PC-9 (cell line): ENCODE measurements around the gene PDE1C. TPM values are rescaled to one million over a fixed set of nuclear protein-coding genes. Genes with fewer than 3 reads are reported as not detected.

Source experiments
- BruUV-seq: library from RNA; stranded (reverse); fragments of 400-500 nt; replicated peaks from 2 replicates; lab custom pipeline; 2021; lab: Mats Ljungman, UMichigan
- CTCF ChIA-PET: fragments of 300-600 bp; sonication (Branson Sonifier 250); formaldehyde crosslinking; loops from one replicate; lab custom pipeline; 2022; ENCODE audit warnings: antibody characterized with exemption; lab: Charles Lee
- POLR2A ChIA-PET: fragments of 300-600 bp; sonication (Branson Sonifier 250); formaldehyde crosslinking; loops from one replicate; lab custom pipeline; 2022; ENCODE audit warnings: antibody characterized with exemption; ENCODE audit not compliant: unreplicated experiment; lab: Charles Lee
- DNase-seq, 2 experiments: peaks; one replicate each; pipeline versions ENCODE4 v3.0.0 to v3.0.0-alpha.2; 2015 to 2022; ENCODE audit warnings: mixed read lengths in 1 of 2
- H2AFZ ChIP-seq: fragments of 200-600 bp; sonication (generic); 2 replicates; pipeline ENCODE4 v1.8.1; 2017; ENCODE audit warnings: antibody characterized with exemption
- H3F3A ChIP-seq: fragments of 200-600 bp; sonication (generic); 2 replicates; pipeline ENCODE4 v1.8.1; 2017; ENCODE audit warnings: antibody characterized with exemption, mild to moderate bottlenecking, low read depth; ENCODE audit not compliant: insufficient read depth
- H3K27ac ChIP-seq: fragments of 200-600 bp; sonication (generic); 2 replicates; pipeline ENCODE4 v1.6.1; 2016; ENCODE audit warnings: mixed run types
- H3K27me3 ChIP-seq: fragments of 200-600 bp; sonication (generic); 2 replicates; pipeline ENCODE4 v1.6.1; 2016; ENCODE audit warnings: low read depth, mixed run types; ENCODE audit not compliant: insufficient read depth
- H3K36me3 ChIP-seq: fragments of 200-600 bp; sonication (generic); 2 replicates; pipeline ENCODE4 v1.6.1; 2016; ENCODE audit warnings: low read depth, mixed run types
- H3K4me1 ChIP-seq: fragments of 200-600 bp; sonication (generic); replicated peaks from 2 replicates; pipeline ENCODE4 v1.6.1; 2016; ENCODE audit warnings: mixed run types; ENCODE audit not compliant: insufficient read depth
- H3K4me2 ChIP-seq: fragments of 200-600 bp; sonication (generic); 2 replicates; pipeline ENCODE4 v1.6.1; 2017; ENCODE audit warnings: mixed run types
- H3K4me3 ChIP-seq: fragments of 200-600 bp; sonication (generic); 2 replicates; pipeline ENCODE4 v1.6.1; 2016; ENCODE audit warnings: mixed run types
- H3K79me2 ChIP-seq: fragments of 200-600 bp; sonication (generic); 2 replicates; pipeline ENCODE4 v1.6.1; 2017; ENCODE audit warnings: low read depth, mixed run types
- H3K9me2 ChIP-seq: fragments of 200-600 bp; sonication (generic); 2 replicates; pipeline ENCODE4 v1.8.1; 2017; ENCODE audit warnings: mild to moderate bottlenecking; ENCODE audit not compliant: insufficient read depth
- H3K9me3 ChIP-seq: fragments of 200-600 bp; sonication (generic); 2 replicates; pipeline ENCODE4 v1.8.1; 2016; ENCODE audit warnings: low read depth; ENCODE audit not compliant: insufficient read depth
- H4K20me1 ChIP-seq: fragments of 200-600 bp; sonication (generic); 2 replicates; pipeline ENCODE4 v1.8.1; 2017; ENCODE audit not compliant: insufficient read depth
- EZH2 ChIP-seq: fragments of 200-600 bp; sonication (generic); IDR thresholded peaks from 2 replicates; pipeline ENCODE4 v1.8.0; 2017; ENCODE audit warnings: antibody characterized with exemption, low read depth
- intact Hi-C: fragments of 100-400 bp; cut with micrococcal nuclease; formaldehyde crosslinking; loops from one replicate; pipeline ENCODE4 v1.10.0; 2022; ENCODE audit not compliant: unreplicated experiment
- total RNA-seq: library from RNA; stranded (reverse); gene quantifications from 2 replicates; pipeline ENCODE4 v1.2.3, GENCODE V29; 2021
- TF ChIP-seq, protein P1 (sequence below): fragments of 200-600 bp; sonication (generic); conservative IDR thresholded peaks from 2 replicates; pipeline ENCODE4 v1.6.1; 2017; ENCODE audit warnings: mixed run types, antibody characterized with exemption, mild to moderate bottlenecking, moderate library complexity

The PDE1C gene
- total RNA-seq, 1 experiment from 2014 or later, result 1.7 TPM

GRCh38 chr7:31970501-31970900 is 99.7 kb downstream of the PDE1C start:
- no peak overlapping the region for H2AFZ ChIP-seq
- no peaks in the 10 kb centered on the region for H3K27me3 ChIP-seq
- no peaks in the 10 kb centered on the region for H3F3A ChIP-seq
- no peaks in the 10 kb centered on the region for H3K9me2 ChIP-seq
- no peaks in the 10 kb centered on the region for H4K20me1 ChIP-seq
- no peak overlapping the region for H3K27ac ChIP-seq
- no peak for DNase-seq
- no peaks in the 10 kb centered on the region for H3K9me3 ChIP-seq
- no peaks in the 10 kb centered on the region for H3K4me1 ChIP-seq
- no peak overlapping the region for H3K4me3 ChIP-seq
- H3K4me2 ChIP-seq, result no peak overlapping the region
- ChIA-PET CTCF (no interaction called here), POLR2A (no interaction called here)
- H3K36me3 ChIP-seq, result no peaks in the 10 kb centered on the region
- no TSS peak for BruUV-seq
- H3K79me2 ChIP-seq, result no peaks in the 10 kb centered on the region
- intact Hi-C loops, result no loop called here
- TF ChIP-seq EZH2, result no peak
- TF ChIP-seq, protein P1, sequence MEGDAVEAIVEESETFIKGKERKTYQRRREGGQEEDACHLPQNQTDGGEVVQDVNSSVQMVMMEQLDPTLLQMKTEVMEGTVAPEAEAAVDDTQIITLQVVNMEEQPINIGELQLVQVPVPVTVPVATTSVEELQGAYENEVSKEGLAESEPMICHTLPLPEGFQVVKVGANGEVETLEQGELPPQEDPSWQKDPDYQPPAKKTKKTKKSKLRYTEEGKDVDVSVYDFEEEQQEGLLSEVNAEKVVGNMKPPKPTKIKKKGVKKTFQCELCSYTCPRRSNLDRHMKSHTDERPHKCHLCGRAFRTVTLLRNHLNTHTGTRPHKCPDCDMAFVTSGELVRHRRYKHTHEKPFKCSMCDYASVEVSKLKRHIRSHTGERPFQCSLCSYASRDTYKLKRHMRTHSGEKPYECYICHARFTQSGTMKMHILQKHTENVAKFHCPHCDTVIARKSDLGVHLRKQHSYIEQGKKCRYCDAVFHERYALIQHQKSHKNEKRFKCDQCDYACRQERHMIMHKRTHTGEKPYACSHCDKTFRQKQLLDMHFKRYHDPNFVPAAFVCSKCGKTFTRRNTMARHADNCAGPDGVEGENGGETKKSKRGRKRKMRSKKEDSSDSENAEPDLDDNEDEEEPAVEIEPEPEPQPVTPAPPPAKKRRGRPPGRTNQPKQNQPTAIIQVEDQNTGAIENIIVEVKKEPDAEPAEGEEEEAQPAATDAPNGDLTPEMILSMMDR, result no peak

DNA sequence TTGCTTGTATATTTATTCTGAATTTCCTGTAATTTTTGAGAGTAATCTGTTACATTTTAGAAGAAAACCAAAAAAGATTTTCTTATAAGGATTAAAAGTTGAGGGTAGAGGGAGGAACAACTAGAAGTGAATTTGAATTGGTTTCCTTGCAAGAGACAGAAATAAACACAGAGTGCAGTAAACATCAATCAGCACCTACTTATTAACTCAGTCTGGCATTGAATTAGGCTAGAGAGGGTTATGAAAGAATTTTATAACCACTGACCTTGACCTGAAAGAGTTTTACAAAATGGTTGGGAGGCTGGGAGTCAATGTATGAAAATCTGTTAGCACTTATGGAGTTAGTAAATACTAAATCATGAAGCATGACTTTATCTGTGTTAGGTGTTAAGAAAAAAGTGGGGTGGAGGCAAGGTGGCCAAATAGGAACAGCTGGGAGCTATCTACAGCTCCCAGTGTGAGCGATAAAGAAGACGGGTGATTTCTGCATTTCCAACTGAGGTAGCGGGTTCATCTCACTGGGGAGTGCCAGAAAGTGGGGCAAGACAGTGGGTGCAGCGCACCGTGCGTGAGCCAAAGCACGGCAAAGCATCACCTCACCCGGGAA is 106.5 kb downstream of the PDE1C start:
- no peak for DNase-seq
- H3K4me3 ChIP-seq, result no peak overlapping the region
- H3K9me2 ChIP-seq, result no peaks in the 10 kb centered on the region
- no peaks in the 10 kb centered on the region for H4K20me1 ChIP-seq
- H2AFZ ChIP-seq, result no peak overlapping the region
- CTCF ChIA-PET, result no interaction called here
- H3K27me3 ChIP-seq, result no peaks in the 10 kb centered on the region
- no peaks in the 10 kb centered on the region for H3K36me3 ChIP-seq
- no peaks in the 10 kb centered on the region for H3F3A ChIP-seq
- no TSS peak for BruUV-seq
- H3K4me1 ChIP-seq, result no peaks in the 10 kb centered on the region
- TF ChIP-seq, protein P1, result no peak
- TF ChIP-seq EZH2, result no peak
- H3K79me2 ChIP-seq, result no peaks in the 10 kb centered on the region
- intact Hi-C loops, result no loop called here
- H3K9me3 ChIP-seq, result no peaks in the 10 kb centered on the region
- no peak overlapping the region for H3K4me2 ChIP-seq
- POLR2A ChIA-PET, result no interaction called here
- H3K27ac ChIP-seq, result no peak overlapping the region

GRCh38 chr7:31962246-31962645 is 108.0 kb downstream of the PDE1C start:
- intact Hi-C loops, result no loop called here
- CTCF ChIA-PET, result no interaction called here

More at GRCh38 chr7:31962246-31962645, 108.0 kb downstream of the PDE1C start:
- POLR2A ChIA-PET, result no interaction called here
- TF ChIP-seq EZH2, result no peak
- TF ChIP-seq, protein P1, result no peak
- H3K27ac ChIP-seq, result no peak overlapping the region
- no peak for DNase-seq
- no peaks in the 10 kb centered on the region for H3K27me3 ChIP-seq
- H3F3A ChIP-seq, result no peaks in the 10 kb centered on the region
- H3K9me2 ChIP-seq, result no peaks in the 10 kb centered on the region
- no peaks in the 10 kb centered on the region for H4K20me1 ChIP-seq
- no peaks in the 10 kb centered on the region for H3K79me2 ChIP-seq
- no TSS peak for BruUV-seq
- no peak overlapping the region for H3K4me2 ChIP-seq
- no peaks in the 10 kb centered on the region for H3K9me3 ChIP-seq
- H3K4me3 ChIP-seq, result no peak overlapping the region
- H3K36me3 ChIP-seq, result no peaks in the 10 kb centered on the region
- no peak overlapping the region for H2AFZ ChIP-seq
- no peaks in the 10 kb centered on the region for H3K4me1 ChIP-seq
